Activated T-helper 1 cell treated with anti-CD3 and anti-CD28 coated beads, Interleukin-12 subunit alpha, Interleukin-12 subunit beta, Interleukin-2, Interleukin-4 antibody, amounts not matched to agents 30 ng/mL and 10 ng/mL and 1 ng/mL, durations not matched to agents 14 hours and 24 hours and 36 hours (primary cell): ENCODE measurements around the gene ADAMTS6. TPM values are rescaled to one million over a fixed set of nuclear protein-coding genes. Genes with fewer than 3 reads are reported as not detected.

ENCODE experiments used
- DNase-seq: peaks from one replicate; pipeline ENCODE4 v3.0.0; 2021; ENCODE audit warnings: low spot score
- H3K27ac Mint-ChIP-seq: one replicate; pipeline ENCODE4 v1.8.0; 2021; ENCODE audit warnings: mild to moderate bottlenecking, mixed read lengths
- H3K27me3 Mint-ChIP-seq: one replicate; pipeline ENCODE4 v1.8.0; 2022; ENCODE audit warnings: mild to moderate bottlenecking, moderate library complexity, mixed read lengths; ENCODE audit not compliant: insufficient read depth
- H3K36me3 Mint-ChIP-seq: one replicate; pipeline ENCODE4 v1.8.0; 2021; ENCODE audit warnings: low read depth, mixed read lengths
- H3K4me1 Mint-ChIP-seq: one replicate; pipeline ENCODE4 v1.8.0; 2021; ENCODE audit warnings: low read depth, mixed read lengths
- H3K4me3 Mint-ChIP-seq: one replicate; pipeline ENCODE4 v1.8.0; 2021; ENCODE audit warnings: mild to moderate bottlenecking, moderate library complexity, mixed read lengths
- H3K9me3 Mint-ChIP-seq: one replicate; pipeline ENCODE4 v1.8.0; 2021; ENCODE audit warnings: mixed read lengths
- intact Hi-C: fragments of 100-400 bp; cut with micrococcal nuclease; formaldehyde crosslinking; loops from one replicate; pipeline ENCODE4 v1.15.1; 2024
- total RNA-seq: library from RNA; stranded (reverse); gene quantifications from 2 replicates; pipeline ENCODE4 v1.2.3, GENCODE V29; 2022

Gene ADAMTS6
- total RNA-seq, 1 donor from 2014 or later = 0.86 TPM

DNA sequence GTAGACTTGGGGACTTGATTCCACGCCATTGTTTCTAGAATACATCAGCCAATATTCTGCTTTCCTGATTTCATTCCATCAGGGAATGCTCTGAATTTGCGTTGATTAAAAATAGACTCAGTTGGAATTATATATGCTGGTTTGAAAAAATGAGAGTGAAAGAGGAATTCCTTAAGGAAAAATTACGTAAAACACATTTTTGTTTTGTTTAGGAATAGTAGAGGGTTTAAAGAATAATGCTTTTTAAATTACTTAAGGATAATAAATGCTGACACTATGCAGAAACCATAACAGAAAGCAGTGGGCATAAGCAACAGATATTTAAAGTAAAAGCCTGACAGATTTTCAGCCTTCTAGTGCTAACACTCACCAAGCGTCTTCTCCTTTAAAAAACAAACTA is 235.0 kb downstream of the ADAMTS6 start:
- H3K9me3 Mint-ChIP-seq = no peaks in the 10 kb centered on the region
- H3K4me3 Mint-ChIP-seq = no peak overlapping the region
- no peaks in the 10 kb centered on the region for H3K27me3 Mint-ChIP-seq
- H3K36me3 Mint-ChIP-seq = no peaks in the 10 kb centered on the region
- H3K4me1 Mint-ChIP-seq = no peaks in the 10 kb centered on the region
- DNase-seq = no peak
- intact Hi-C loops = no loop called here
- no peak overlapping the region for H3K27ac Mint-ChIP-seq

DNA sequence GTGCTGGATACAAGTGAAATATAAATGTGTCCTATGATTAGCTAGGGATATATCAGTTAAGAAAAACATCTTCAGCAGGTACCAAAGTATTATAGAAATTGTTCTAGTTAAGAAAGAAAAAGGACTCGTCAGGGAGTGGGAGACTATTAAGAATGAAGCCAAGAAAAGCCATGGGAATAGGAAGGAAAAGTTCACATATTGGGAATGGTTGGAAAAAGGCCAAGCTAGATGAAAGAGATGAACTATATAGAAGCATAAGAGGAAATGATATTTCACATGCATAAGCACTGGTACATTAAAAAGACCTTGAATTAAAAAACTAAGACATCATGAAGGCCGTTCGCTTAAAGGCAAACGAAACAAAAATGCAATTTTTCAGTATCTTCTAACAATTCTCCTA is 237.7 kb downstream of the ADAMTS6 start:
- Mint-ChIP-seq H3K9me3 (no peaks in the 10 kb centered on the region), H3K27ac (no peak overlapping the region), H3K4me1 (no peaks in the 10 kb centered on the region), H3K36me3 (no peaks in the 10 kb centered on the region), H3K4me3 (no peak overlapping the region), H3K27me3 (no peaks in the 10 kb centered on the region)
- intact Hi-C loops = no loop called here
- no peak for DNase-seq

DNA sequence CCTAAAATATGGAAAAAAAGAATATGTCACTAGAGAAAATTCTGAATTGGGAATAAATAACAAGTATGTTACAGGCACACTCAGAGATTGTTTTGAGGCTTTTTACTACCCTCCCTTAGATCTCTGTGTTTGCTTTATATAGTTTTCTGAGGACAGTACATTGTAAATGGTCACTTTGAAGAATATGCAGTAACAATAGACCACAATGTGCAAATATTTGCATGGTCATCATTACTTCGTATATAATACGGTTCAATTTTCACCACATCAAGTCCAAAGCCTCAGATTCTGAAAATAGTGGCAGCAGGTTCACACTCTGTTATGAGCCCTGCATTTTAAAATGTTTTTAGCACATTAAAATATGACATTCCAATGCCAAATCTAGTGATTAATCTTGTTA is 238.6 kb downstream of the ADAMTS6 start:
- no peaks in the 10 kb centered on the region for H3K9me3 Mint-ChIP-seq
- H3K27me3 Mint-ChIP-seq = no peaks in the 10 kb centered on the region
- H3K36me3 Mint-ChIP-seq = no peaks in the 10 kb centered on the region
- intact Hi-C loops = no loop called here
- no peak for DNase-seq
- H3K4me1 Mint-ChIP-seq = no peaks in the 10 kb centered on the region
- H3K27ac Mint-ChIP-seq = no peak overlapping the region
- H3K4me3 Mint-ChIP-seq = no peak overlapping the region

DNA sequence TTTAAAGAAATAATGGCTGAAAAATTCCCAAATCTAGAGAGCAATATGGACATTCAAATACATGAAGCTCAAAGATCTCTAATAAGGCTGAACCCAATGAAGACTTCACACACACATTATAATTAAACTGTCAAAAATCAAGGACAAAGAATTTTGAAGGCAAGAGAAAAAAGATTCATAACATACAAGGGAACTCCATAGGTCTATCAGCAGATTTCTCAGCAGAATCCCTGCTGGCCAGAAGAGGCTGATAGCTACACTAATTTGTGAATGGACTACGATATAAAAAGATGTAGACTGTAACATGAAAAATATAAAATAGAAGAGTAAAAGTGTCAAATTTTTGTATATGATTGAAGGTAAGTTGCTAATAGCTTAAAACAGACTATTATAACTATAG is 251.9 kb downstream of the ADAMTS6 start:
- no peak overlapping the region for H3K27ac Mint-ChIP-seq
- H3K27me3 Mint-ChIP-seq = no peaks in the 10 kb centered on the region
- no peaks in the 10 kb centered on the region for H3K4me1 Mint-ChIP-seq
- intact Hi-C loops = no loop called here
- H3K36me3 Mint-ChIP-seq = no peaks in the 10 kb centered on the region
- H3K4me3 Mint-ChIP-seq = no peak overlapping the region
- no peak for DNase-seq
- H3K9me3 Mint-ChIP-seq = peaks cover 19% of the 10 kb centered on the region

DNA sequence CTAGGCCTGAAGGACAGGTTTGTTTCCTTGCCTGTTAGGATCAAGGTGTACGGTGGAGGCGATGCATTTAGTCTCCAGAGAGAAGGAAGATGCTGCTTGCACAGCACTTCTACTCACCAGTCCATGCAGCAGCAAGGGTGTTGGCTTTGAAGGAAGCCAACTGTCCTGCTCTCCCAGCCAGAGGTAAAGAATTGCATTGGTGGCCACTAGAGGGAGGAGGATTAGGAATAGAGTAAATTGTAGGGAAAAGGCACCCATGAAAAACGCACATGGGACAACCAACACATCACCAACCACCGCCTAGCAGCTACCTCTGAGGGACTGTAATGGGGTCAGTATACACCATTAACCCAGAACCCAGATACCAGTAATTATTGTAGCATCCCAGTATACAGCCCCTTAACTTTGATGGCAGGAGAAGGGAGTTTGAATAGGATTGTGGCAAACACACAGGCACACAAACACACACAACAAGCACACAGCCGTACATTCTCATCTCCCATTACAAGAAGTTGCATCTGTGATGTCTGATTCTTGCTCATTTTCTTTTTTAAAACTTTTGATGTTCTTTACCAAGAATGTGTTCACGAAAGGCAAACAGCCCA is 267.7 kb downstream of the ADAMTS6 start:
- Mint-ChIP-seq H3K27ac (no peak overlapping the region), H3K4me3 (no peak overlapping the region), H3K9me3 (no peaks in the 10 kb centered on the region), H3K36me3 (no peaks in the 10 kb centered on the region), H3K4me1 (no peaks in the 10 kb centered on the region), H3K27me3 (peaks cover 2% of the 10 kb centered on the region)
- intact Hi-C loops = loop anchor here (5.0 to 10.0 kb wide), 2 partner anchors 268 to 1799 kb away; partner anchors contain the start of gene ADAMTS6
- DNase-seq = no peak

DNA sequence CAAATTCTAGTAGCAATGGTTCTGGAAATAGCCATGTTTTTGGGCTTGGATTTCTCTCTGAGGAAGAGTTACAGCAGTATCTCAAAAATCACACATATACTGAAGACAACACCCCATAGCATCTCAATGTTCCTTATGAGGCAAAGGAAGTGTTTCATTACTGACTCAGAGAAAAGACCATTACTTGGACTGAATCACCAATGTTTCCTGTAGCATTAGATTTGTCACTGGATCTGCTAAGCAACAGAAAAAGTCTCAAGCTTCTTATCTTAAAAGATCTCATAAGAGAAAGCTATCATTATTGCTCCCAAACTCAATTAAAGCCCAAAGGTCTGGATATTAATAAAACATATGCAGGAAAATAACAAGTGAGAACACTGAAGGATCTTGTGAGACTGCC is 272.4 kb downstream of the ADAMTS6 start:
- Mint-ChIP-seq H3K36me3 (no peaks in the 10 kb centered on the region), H3K4me3 (no peak overlapping the region), H3K9me3 (no peaks in the 10 kb centered on the region), H3K27me3 (peaks cover 2% of the 10 kb centered on the region), H3K4me1 (no peaks in the 10 kb centered on the region), H3K27ac (no peak overlapping the region)
- intact Hi-C loops = loop anchor here (1.0 kb wide), 1 partner anchor 33 kb away; no protein-coding TSS in a partner anchor
- no peak for DNase-seq

DNA sequence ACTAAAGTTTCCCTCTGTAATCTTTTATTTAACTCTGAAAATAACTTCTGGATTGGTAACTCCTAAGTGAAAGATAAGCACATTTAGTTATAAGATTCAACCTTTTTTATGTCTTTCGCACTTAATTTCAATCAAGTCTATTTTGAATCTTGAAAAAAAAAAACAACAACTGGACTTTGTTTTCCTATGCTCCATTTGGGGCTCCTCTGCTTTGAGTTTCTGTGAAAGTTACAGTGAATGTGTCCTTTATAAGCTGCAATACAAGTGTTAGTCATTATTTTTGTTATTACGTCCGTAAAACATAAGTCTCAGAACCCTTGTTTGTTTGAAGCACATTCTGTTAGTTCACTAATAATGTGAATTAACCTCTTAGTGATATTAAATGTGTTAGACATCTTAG is 276.8 kb downstream of the ADAMTS6 start:
- H3K27me3 Mint-ChIP-seq = peaks cover 4% of the 10 kb centered on the region
- H3K27ac Mint-ChIP-seq = no peak overlapping the region
- DNase-seq = no peak
- no peaks in the 10 kb centered on the region for H3K4me1 Mint-ChIP-seq
- intact Hi-C loops = no loop called here
- no peaks in the 10 kb centered on the region for H3K9me3 Mint-ChIP-seq
- H3K36me3 Mint-ChIP-seq = no peaks in the 10 kb centered on the region
- H3K4me3 Mint-ChIP-seq = no peak overlapping the region

DNA sequence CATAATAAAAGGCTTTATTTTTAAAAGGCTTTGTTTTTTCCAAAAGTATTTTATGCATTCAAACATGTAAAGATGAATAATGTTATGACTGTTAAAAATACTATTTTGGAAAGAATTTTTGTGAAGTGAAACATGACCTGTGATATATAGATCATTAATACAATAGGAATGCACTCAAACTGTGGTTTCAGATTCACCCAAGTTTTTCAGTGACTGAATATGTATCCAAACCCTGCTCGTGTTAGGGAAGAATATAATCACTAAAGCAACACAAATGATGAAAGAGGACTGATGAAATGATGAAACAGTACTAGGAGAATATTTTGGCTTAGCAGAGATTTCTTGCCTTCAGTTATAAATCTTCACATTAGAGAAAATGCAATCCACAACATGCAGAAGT is 278.0 kb downstream of the ADAMTS6 start:
- Mint-ChIP-seq H3K36me3 (no peaks in the 10 kb centered on the region), H3K27ac (no peak overlapping the region), H3K27me3 (peaks cover 4% of the 10 kb centered on the region), H3K4me3 (no peak overlapping the region), H3K4me1 (no peaks in the 10 kb centered on the region), H3K9me3 (no peaks in the 10 kb centered on the region)
- no peak for DNase-seq
- intact Hi-C loops = no loop called here

DNA sequence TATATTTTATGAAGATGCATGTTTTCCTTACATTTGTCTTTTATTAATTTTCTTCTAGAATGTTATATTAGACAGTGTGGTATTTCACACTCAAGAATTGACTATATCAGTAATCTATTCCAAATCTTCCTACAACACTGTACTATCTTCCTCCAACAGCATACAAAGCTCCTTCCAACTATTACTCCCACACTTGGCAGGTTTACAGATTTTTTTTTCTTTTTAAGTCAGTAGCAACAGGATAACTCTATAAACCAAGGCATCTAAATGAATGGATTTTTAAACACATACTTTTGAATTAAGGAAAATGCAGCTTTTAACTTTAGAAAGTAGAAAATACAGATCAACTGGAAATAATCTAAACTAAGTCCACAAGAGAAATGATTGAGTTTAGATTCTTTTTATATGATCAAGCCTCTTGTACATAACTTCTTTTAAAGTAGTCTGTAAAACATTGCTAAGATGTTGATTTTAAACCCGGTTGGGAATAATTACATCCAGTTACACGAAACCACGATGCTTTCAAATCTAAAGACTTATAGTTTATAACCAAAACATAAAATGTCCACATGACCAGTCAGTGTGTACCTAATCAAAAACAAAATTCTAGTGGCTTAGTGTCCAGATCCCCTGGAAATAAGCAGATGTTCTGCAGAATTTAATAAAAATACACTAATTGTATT is 281.6 kb downstream of the ADAMTS6 start:
- no peak overlapping the region for H3K27ac Mint-ChIP-seq
- no peaks in the 10 kb centered on the region for H3K4me1 Mint-ChIP-seq
- H3K36me3 Mint-ChIP-seq = no peaks in the 10 kb centered on the region
- no peaks in the 10 kb centered on the region for H3K9me3 Mint-ChIP-seq
- intact Hi-C loops = no loop called here
- peaks cover 2% of the 10 kb centered on the region for H3K27me3 Mint-ChIP-seq
- no peak for DNase-seq
- no peak overlapping the region for H3K4me3 Mint-ChIP-seq

DNA sequence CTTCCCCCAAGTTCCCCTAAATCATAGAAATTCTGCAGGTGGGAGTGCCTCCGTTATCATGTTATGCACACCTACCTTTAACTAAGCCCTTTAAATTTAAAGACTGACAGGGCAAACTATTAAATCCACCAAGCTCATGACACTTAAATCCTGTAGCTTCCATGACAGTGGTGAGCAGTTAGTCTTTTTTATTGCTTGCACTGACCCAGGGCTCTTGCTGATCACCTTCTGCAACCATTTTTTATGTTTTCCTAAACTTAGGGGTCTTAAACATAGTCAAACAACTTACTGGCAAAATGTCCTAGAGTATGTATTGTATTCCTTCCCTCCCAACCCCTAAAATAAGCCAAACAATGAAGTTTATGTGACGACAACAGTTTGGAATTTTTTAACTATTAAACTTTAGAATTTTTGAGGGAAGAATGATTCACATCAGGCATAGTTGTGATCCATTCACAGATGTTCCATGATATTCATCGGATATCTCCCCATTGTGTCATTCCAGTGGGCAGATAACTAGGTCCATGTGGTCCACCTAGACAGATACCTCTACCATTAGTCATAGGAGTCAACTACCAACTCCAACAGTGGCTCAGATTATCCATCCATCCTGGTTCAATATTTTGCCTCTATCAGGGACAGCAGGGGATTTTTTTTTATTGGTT is 283.1 kb downstream of the ADAMTS6 start:
- no peaks in the 10 kb centered on the region for H3K4me1 Mint-ChIP-seq
- H3K27ac Mint-ChIP-seq = no peak overlapping the region
- H3K9me3 Mint-ChIP-seq = no peaks in the 10 kb centered on the region
- DNase-seq = no peak
- intact Hi-C loops = no loop called here
- H3K4me3 Mint-ChIP-seq = no peak overlapping the region
- H3K36me3 Mint-ChIP-seq = no peaks in the 10 kb centered on the region
- peaks cover 2% of the 10 kb centered on the region for H3K27me3 Mint-ChIP-seq

DNA sequence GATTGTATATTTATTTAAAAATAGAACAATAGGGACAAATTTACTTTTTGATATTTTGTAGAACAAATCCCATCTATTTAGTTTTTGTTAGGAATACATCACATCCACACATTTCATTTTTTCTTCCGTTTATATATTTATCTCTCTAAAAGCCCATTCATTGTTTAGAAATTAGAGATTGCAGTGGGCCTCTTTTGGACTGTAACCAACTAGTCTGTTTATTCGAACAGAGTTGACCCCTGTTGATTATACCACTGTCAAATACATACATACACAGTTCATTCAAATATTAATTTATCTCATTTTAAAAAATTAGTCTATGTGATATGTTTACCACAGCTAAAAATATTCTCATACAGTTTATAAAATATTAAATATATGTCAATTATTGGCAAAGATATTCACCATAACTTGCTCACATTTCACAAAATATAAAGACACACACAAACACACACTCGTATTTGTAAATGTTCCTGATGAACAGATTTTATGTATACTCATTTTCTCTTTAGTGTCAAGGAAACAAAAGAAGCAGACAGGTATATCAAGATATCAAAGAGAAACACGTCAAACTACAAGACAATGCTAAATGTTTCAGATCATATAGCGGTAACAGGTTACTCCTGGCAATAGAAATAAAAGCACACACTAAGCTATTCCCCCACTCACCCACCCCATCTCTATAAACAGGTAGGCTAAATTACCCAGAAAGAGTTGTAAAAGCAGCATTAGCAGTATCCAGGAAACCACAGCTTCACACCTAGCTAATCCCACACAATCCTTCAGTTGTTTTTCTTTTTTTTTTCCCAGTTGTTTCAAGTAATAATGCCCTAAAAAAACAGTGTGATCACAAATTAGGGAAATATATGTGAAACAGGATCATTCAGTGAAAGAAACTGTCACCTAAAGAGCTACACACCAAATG is 283.9 kb downstream of the ADAMTS6 start:
- Mint-ChIP-seq H3K4me1 (no peaks in the 10 kb centered on the region), H3K9me3 (no peaks in the 10 kb centered on the region), H3K27me3 (peaks cover 2% of the 10 kb centered on the region), H3K27ac (no peak overlapping the region), H3K4me3 (no peak overlapping the region), H3K36me3 (no peaks in the 10 kb centered on the region)
- intact Hi-C loops = no loop called here
- DNase-seq = no peak

DNA sequence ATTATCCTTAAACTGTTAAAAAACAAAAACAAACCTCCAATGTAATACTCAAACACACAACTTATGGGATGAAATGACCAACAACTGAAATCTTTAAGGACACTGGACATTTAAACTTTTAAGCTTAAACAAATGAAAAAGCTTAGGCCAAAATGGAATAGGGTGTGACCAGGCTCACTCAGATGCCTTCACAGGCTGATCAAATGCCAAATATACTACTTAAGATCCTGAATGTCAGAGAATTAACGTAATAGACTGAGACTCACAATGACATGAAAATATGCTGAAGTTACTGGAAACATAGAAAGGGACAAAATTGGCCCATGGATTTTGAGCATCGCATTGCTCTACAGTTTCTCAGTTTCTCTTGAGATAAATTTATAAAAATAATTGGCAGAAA is 286.8 kb downstream of the ADAMTS6 start:
- Mint-ChIP-seq H3K4me3 (no peak overlapping the region), H3K9me3 (no peaks in the 10 kb centered on the region), H3K27ac (no peak overlapping the region), H3K4me1 (no peaks in the 10 kb centered on the region), H3K36me3 (no peaks in the 10 kb centered on the region), H3K27me3 (peaks cover 1% of the 10 kb centered on the region)
- intact Hi-C loops = loop anchor here (5.0 kb wide), 2 partner anchors 93 to 383 kb away; no protein-coding TSS in a partner anchor
- no peak for DNase-seq
